ENCODE measurements around the gene DCANP1.
A peak's percentile ranks its signal among the peaks of the same experiment; 100 is the strongest.

DCANP1 gene

GRCh38 chr5:135446206-135446605, 942 bp downstream of the DCANP1 start:
- H3K27ac ChIP-seq (ENCODE audit: poor library complexity, severe bottlenecking), result no peak overlapping the region
- TF ChIP-seq CTCF (IDR thresholded peaks at IDR 0.05; ENCODE audit: poor library complexity, severe bottlenecking), result no peak
- no peak overlapping the region for H3K4me3 ChIP-seq (ENCODE audit: severe bottlenecking)
- DNase-seq (ENCODE audit: low spot score), result no peak
- H3K4me1 ChIP-seq (ENCODE audit: insufficient read depth, poor library complexity, severe bottlenecking), result no peaks in the 10 kb centered on the region
- ATAC-seq (ENCODE audit: low read depth), result no peak
- H3K27me3 ChIP-seq (ENCODE audit: insufficient read depth, poor library complexity, severe bottlenecking), result no peaks in the 10 kb centered on the region
- H3K9me3 ChIP-seq (ENCODE audit: severe bottlenecking), result no peaks in the 10 kb centered on the region
- H3K36me3 ChIP-seq (ENCODE audit: low read depth), result no peaks in the 10 kb centered on the region

- Histone ChIP-seq H3K4me1 (ENCODE audit: insufficient read depth, poor library complexity, severe bottlenecking) (no peaks in the 10 kb centered on the region), H3K36me3 (ENCODE audit: low read depth) (no peaks in the 10 kb centered on the region), H3K9me3 (ENCODE audit: severe bottlenecking) (no peaks in the 10 kb centered on the region), H3K27ac (ENCODE audit: poor library complexity, severe bottlenecking) (no peak overlapping the region), H3K27me3 (ENCODE audit: insufficient read depth, poor library complexity, severe bottlenecking) (no peaks in the 10 kb centered on the region), H3K4me3 (ENCODE audit: severe bottlenecking) (no peak overlapping the region)
- ATAC-seq (ENCODE audit: low read depth), result no peak
- TF ChIP-seq CTCF (IDR thresholded peaks at IDR 0.05; ENCODE audit: poor library complexity, severe bottlenecking), result no peak
- DNase-seq (ENCODE audit: low spot score), result peak; percentile 62
These were observed 1.7 kb downstream of the DCANP1 start for GRCh38 chr5:135445306-135445985.

DNA sequence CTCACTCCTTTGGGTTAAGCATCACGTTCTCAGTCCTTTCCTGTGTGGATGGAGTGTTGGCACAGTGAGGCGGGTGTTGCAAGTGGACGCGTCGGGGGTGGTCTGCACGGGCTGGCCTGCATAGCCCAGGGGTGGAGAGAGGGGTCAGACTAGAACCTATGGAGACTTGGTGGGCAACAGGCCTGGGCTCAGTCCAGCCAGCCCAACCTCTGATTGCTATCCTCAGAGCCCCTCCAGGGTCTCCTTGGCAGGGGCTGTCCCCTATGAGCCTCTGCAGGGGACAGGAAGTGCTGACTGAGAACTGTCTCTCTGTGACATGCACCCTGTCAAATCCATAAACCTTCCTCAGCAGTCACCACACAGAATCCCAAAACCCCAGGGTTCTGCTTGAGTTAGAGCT, 2.3 kb downstream of the DCANP1 start:
- H3K4me3 ChIP-seq (ENCODE audit: severe bottlenecking), result no peak overlapping the region
- no peaks in the 10 kb centered on the region for H3K36me3 ChIP-seq (ENCODE audit: low read depth)
- DNase-seq (ENCODE audit: low spot score), result peak; percentile 52
- no peak overlapping the region for H3K27ac ChIP-seq (ENCODE audit: poor library complexity, severe bottlenecking)
- H3K27me3 ChIP-seq (ENCODE audit: insufficient read depth, poor library complexity, severe bottlenecking), result no peaks in the 10 kb centered on the region
- no peaks in the 10 kb centered on the region for H3K9me3 ChIP-seq (ENCODE audit: severe bottlenecking)
- H3K4me1 ChIP-seq (ENCODE audit: insufficient read depth, poor library complexity, severe bottlenecking), result no peaks in the 10 kb centered on the region
- no peak for ATAC-seq (ENCODE audit: low read depth)
- no peak for TF ChIP-seq CTCF (IDR thresholded peaks at IDR 0.05; ENCODE audit: poor library complexity, severe bottlenecking)

DNA sequence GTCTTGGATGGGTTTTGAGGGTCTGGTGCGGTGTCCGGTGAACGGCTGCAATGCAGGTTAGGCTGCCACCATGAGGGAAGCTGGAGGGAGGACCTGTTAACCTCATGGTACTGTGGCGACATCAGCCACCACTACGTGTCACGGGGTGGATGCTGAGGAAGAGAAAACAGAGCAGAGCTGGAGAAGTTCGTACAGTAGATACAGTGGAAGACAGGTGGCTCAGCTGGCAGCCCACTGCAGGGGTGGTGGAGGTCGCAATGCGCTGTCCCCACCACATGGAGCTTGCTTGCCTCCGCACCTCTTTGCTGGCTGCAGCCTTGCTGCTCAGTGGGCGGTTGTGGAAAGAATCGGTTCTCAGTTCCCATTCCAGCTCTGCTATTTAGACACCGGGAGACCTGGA, 2.8 kb downstream of the DCANP1 start:
- Histone ChIP-seq H3K27me3 (ENCODE audit: insufficient read depth, poor library complexity, severe bottlenecking) (no peaks in the 10 kb centered on the region), H3K36me3 (ENCODE audit: low read depth) (no peaks in the 10 kb centered on the region), H3K27ac (ENCODE audit: poor library complexity, severe bottlenecking) (no peak overlapping the region), H3K4me3 (ENCODE audit: severe bottlenecking) (no peak overlapping the region), H3K9me3 (ENCODE audit: severe bottlenecking) (no peaks in the 10 kb centered on the region), H3K4me1 (ENCODE audit: insufficient read depth, poor library complexity, severe bottlenecking) (no peaks in the 10 kb centered on the region)
- no peak for TF ChIP-seq CTCF (IDR thresholded peaks at IDR 0.05; ENCODE audit: poor library complexity, severe bottlenecking)
- ATAC-seq (ENCODE audit: low read depth), result no peak
- peak; percentile 57 for DNase-seq (ENCODE audit: low spot score)

GRCh38 chr5:135443161-135443960, 3.8 kb downstream of the DCANP1 start:
- no peak overlapping the region for H3K27ac ChIP-seq (ENCODE audit: poor library complexity, severe bottlenecking)
- no peak for DNase-seq (ENCODE audit: low spot score)

More at GRCh38 chr5:135443161-135443960, 3.8 kb downstream of the DCANP1 start:
- no peaks in the 10 kb centered on the region for H3K36me3 ChIP-seq (ENCODE audit: low read depth)
- H3K27me3 ChIP-seq (ENCODE audit: insufficient read depth, poor library complexity, severe bottlenecking), result no peaks in the 10 kb centered on the region
- peaks cover 3% of the 10 kb centered on the region for H3K4me1 ChIP-seq (ENCODE audit: insufficient read depth, poor library complexity, severe bottlenecking)
- ATAC-seq (ENCODE audit: low read depth), result no peak
- no peak overlapping the region for H3K4me3 ChIP-seq (ENCODE audit: severe bottlenecking)
- TF ChIP-seq CTCF (IDR thresholded peaks at IDR 0.05; ENCODE audit: poor library complexity, severe bottlenecking), result no peak
- no peaks in the 10 kb centered on the region for H3K9me3 ChIP-seq (ENCODE audit: severe bottlenecking)
